Ovary (tissue), 10 donors: ENCODE data around the gene SNAP23. TPM values are rescaled to one million over a fixed set of nuclear protein-coding genes. Genes with fewer than 3 reads are reported as not detected.

Experiments used
- DNase-seq, 5 donors: peaks; one replicate each; pipeline ENCODE4 v3.0.0-alpha.2; 2019 to 2020
- H3K27ac ChIP-seq, 2 donors: fragments of 200-600 bp; one replicate each; pipeline versions ENCODE4 v1.5.1 to v1.8.0; 2019 to 2022
- H3K27me3 ChIP-seq: fragments of 200-600 bp; one replicate; pipeline ENCODE4 v1.8.0; 2022
- H3K36me3 ChIP-seq: fragments of 200-600 bp; sonication (generic); one replicate; pipeline ENCODE4 v1.5.1; 2019
- H3K4me1 ChIP-seq: one replicate; pipeline ENCODE4 v1.8.1; 2013; ENCODE audit warnings: mild to moderate bottlenecking, moderate library complexity; ENCODE audit not compliant: insufficient read depth
- H3K4me3 ChIP-seq: fragments of 200-600 bp; sonication (generic); one replicate; pipeline ENCODE4 v1.5.1; 2017
- H3K9me3 ChIP-seq, 2 donors: fragments of 200-600 bp in 1 of 2; sonication (generic) in 1 of 2; one replicate each; pipeline versions ENCODE4 v1.5.1 to v1.8.1; 2013 to 2019; ENCODE audit warnings: mild to moderate bottlenecking in 1 of 2, moderate library complexity in 1 of 2
- CTCF ChIP-seq, 3 donors: fragments of 450-650 bp in 2 of 3; fragments of 200-600 bp in 1 of 3; IDR thresholded peaks; one replicate each; pipeline versions ENCODE4 v1.5.1 to v1.8.0; 2016 to 2022; ENCODE audit warnings: antibody characterized with exemption in 3 of 3, mild to moderate bottlenecking in 1 of 3
- EP300 ChIP-seq: sonication (generic); formaldehyde crosslinking; IDR thresholded peaks from one replicate; pipeline ENCODE4 v1.6.1; 2017; ENCODE audit warnings: antibody characterized with exemption
- POLR2A ChIP-seq: fragments of 450-650 bp; IDR thresholded peaks from one replicate; pipeline ENCODE4 v1.6.1; 2017; ENCODE audit warnings: antibody characterized with exemption, mild to moderate bottlenecking, moderate library complexity
- whole genome bisulfite sequencing, 3 donors: extraction: QIAGEN DNeasy Blood & Tissue Kit in 1 of 3; methylation state at CpG; one replicate each; pipeline versions ENCODE4 v1.1.5 to v1.1.7; 2013 to 2017; 5-methylcytosine and 5-hydroxymethylcytosine counted together
- intact Hi-C, 4 donors: fragments of 100-400 bp; cut with DNase I; formaldehyde crosslinking; loops; one replicate each; pipeline versions ENCODE4 v1.11.0 to v1.15.1; 2022 to 2023
- long read RNA-seq, 3 donors: library from polyadenylated mRNA in 2 of 3; unstranded in 2 of 3; transcript quantifications; one replicate each; pipeline ENCODE4 v2.0.0 and lab custom pipeline, GENCODE V29; 2021 to 2026
- polyA plus RNA-seq, 2 donors: library from polyadenylated mRNA; stranded (reverse); fragments of 200-250 nt in 1 of 2; fragments of 350-450 nt in 1 of 2; fragmentation: Illumina TruSeq in 1 of 2; extraction: RNeasy Lipid Tissue Mini Kit (QIAGEN cat#74804) in 1 of 2; gene quantifications; one replicate each; pipeline ENCODE4 v1.2.3, GENCODE V29; 2013 to 2014
- total RNA-seq, 7 donors: library from RNA; depleted of rRNA in 2 of 7; stranded (reverse); fragments of >200 nt in 2 of 7; fragmentation: NEBNext Ultra II Directional in 3 of 7; extraction: Animal tissue kit (Norgen Biotek cat#: 25700) in 3 of 7; gene quantifications; one replicate each; pipeline versions ENCODE4 v1.1.0 to v1.2.4, GENCODE V29; 2016 to 2023
- donor health status: DM: no; HTN: no; CAD: no; lungs with moderate emphysema.
- donor health status: DM: no; HTN: no; CAD: no.
- donor health status: Bipolar disorder and iron deficiency.
- donor health status: DM: yes; HTN: yes; CAD: no.
- donor health status: DM: no; HTN: no; CAD: no.
- donor health status: DM: yes; HTN: yes; CAD: no.

SNAP23 gene
- 10 to 100 TPM; 37.9 to 58.9 (median 53.0) TPM for total RNA-seq
- polyA plus RNA-seq, result 10 to 100 TPM; 39.3 to 93.0 TPM
- long read RNA-seq, donor 1, transcript SNAP23-201 (8 exons, 2,687 nt), result major isoform, 245 of 313 reads
- long read RNA-seq, donor 1, partial matches to known transcripts, result 14 of 313 reads
- long read RNA-seq, donor 1, other reads (novel, unspliced or antisense), result 50 of 313 reads
- long read RNA-seq, donor 2, transcript SNAP23-201 (8 exons, 2,687 nt), result major isoform, 19 of 24 reads
- long read RNA-seq, donor 2, partial matches to known transcripts, result 5 of 24 reads
- long read RNA-seq, donor 2, other reads (novel, unspliced or antisense), result 0 of 24 reads
- long read RNA-seq, donor 3, transcript SNAP23-201 (8 exons, 2,687 nt), result major isoform, 110 of 128 reads
- long read RNA-seq, donor 3, partial matches to known transcripts, result 1 of 128 reads
- long read RNA-seq, donor 3, other reads (novel, unspliced or antisense), result 16 of 128 reads

DNA sequence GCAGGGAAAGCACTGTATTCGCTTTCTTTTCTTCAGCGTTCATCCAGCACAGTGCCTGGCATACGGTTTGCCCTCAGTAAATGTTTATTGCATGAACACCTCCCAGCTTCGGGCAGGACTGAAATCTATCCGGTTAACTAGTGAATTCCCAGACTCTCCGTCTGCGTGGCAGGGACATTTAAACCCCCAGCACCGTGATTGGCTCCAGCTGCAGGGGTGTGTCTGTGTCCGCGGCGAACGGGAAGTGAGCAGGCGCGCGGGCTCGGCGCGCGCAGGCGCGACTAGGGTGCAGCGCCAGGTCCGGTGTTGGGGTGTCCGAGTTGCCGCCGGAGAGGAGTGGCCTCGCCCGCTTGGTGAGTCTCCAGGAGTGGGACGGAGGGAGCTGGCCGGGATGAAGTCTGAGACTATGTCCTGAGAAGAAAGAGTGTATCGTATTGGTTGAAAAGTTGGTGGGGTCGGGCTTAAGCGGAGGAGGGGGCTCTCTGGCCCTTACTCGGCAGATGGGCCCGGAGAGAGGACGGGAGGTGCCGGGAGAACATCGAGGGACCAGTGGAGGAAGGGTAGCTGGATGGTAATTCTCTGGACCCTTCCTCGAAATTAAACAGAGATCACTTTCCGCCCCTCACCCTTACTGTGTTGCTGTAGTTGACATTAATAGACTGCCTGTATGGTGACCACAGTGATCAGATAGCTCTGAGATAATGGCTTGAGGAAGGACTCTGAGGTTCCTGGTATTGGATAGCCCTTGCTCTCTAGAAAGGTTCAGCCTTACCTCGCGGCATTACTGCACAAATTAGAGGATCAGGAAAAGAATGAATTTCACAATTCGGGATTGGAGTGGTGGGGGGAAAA is at the start of gene SNAP23:
Gene SNAP23, plus strand, starts transcription at position 274 of the 852 bp plus-strand sequence. CDS start 16,213 bp downstream, outside the sequence.
- no peaks in the 10 kb centered on the region for H3K9me3 ChIP-seq
- H3K36me3 ChIP-seq, result no peaks in the 10 kb centered on the region
- 0% methylated on average over 43 of the region's 43 CpGs for WGBS, 3 donors
- intact Hi-C loops, result no loop called here
- peak within 1 kb of the TSS; percentile 54 for H3K4me3 ChIP-seq
- peak; percentile 89 to 95 (median 92) for DNase-seq
- H3K27ac ChIP-seq, result peak within 1 kb of the TSS; percentile 73 to 79
- H3K4me1 ChIP-seq, result peaks cover 8% of the 10 kb centered on the region
- no peaks in the 10 kb centered on the region for H3K27me3 ChIP-seq
- TF ChIP-seq CTCF (IDR thresholded peaks at IDR 0.05) (no peak), POLR2A (peak; percentile 95), EP300 (peak; percentile 37)

- no peak overlapping the region for H3K4me3 ChIP-seq
- H3K36me3 ChIP-seq, result no peaks in the 10 kb centered on the region
- H3K4me1 ChIP-seq, result peaks cover under 1% of the 10 kb centered on the region
- intact Hi-C loops, result no loop called here
- no peak for DNase-seq
- H3K27ac ChIP-seq, result no peak overlapping the region
- TF ChIP-seq CTCF (IDR thresholded peaks at IDR 0.05), result no peak
- TF ChIP-seq EP300, result no peak
- no peak for TF ChIP-seq POLR2A
- no peaks in the 10 kb centered on the region for H3K9me3 ChIP-seq
- 88 to 95% (median 93%) methylated on average over 2 of the region's 2 CpGs for WGBS, 3 donors
- H3K27me3 ChIP-seq, result no peaks in the 10 kb centered on the region
Measured at GRCh38 chr15:42447599-42447998, 47.8 kb upstream of the SNAP23 start.

DNA sequence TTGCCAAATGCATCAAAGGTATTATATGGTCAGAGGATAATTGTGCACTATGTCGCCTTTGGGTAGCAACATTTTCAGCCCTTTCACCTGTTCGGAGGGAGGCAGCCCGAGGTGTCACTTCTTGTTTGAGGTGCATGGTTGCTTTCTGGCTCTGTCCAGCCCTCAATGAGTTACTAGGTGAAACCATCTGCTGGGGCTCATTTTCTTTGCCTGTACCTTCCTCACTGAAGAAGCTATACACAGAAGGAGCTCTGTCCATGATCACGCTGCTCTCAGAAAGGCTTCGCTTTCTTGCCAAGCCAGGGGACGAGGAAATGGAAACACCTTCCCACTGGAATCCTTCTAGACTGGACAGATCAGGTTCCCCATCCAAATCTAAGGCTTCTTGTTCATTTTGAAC is 47.2 kb upstream of the SNAP23 start:
- Histone ChIP-seq H3K4me3 (no peak overlapping the region), H3K27ac (no peak overlapping the region), H3K36me3 (no peaks in the 10 kb centered on the region), H3K27me3 (no peaks in the 10 kb centered on the region), H3K4me1 (peaks cover 1% of the 10 kb centered on the region), H3K9me3 (no peaks in the 10 kb centered on the region)
- WGBS, 3 donors, result 95 to 97% (median 97%) methylated on average over 6 of the region's 6 CpGs
- no peak for TF ChIP-seq EP300
- intact Hi-C loops, result no loop called here
- DNase-seq, result no peak

- Histone ChIP-seq H3K9me3 (no peaks in the 10 kb centered on the region), H3K27me3 (no peaks in the 10 kb centered on the region), H3K4me3 (no peak overlapping the region), H3K27ac (no peak overlapping the region), H3K4me1 (peaks cover 1% of the 10 kb centered on the region), H3K36me3 (no peaks in the 10 kb centered on the region)
- DNase-seq, result no peak
- TF ChIP-seq EP300, result no peak
- no peak for TF ChIP-seq POLR2A
- no peak for TF ChIP-seq CTCF (IDR thresholded peaks at IDR 0.05)
- WGBS, 3 donors, result 97 to 99% (median 98%) methylated on average over 13 of the region's 13 CpGs
- intact Hi-C loops, result no loop called here
Measured at GRCh38 chr15:42449770-42450424, 45.5 kb upstream of the SNAP23 start.
